ENCODE measurements around the gene C1QTNF3.
"Not testable (repeated sequence)": the region's sequence is repeated elsewhere in the genome, so short reads cannot be mapped to it uniquely, and the experiment has no call there.

DNA sequence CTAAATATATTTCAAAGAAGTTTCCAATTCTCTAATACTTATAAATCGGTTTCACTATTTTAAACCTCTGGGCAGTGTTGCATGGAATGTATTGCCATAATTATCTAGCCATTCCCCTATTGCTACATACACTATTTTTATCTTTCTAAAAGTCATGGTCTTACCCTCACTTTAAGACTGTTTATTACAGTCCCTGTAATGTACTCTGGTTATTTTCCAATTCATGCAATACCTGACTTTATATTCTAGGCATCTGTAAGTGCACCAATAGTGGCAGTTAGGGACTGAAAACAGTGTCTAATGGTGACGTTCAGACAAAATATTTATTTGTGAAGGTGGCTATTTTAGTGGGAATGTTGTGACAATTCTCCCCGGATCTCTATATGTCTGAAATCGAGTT is 40.9 kb upstream of the C1QTNF3 start:
- TF ChIP-seq CTCF (IDR thresholded peaks at IDR 0.05; ENCODE audit: insufficient read depth, low read length, poor library complexity, severe bottlenecking); EZH2phosphoT487 (conservative IDR thresholded peaks at IDR 0.05; ENCODE audit: low read length): not testable (repeated sequence)
